Lower leg skin (tissue), 4 donors: ENCODE data around the gene SNX9. TPM values are rescaled to one million over a fixed set of nuclear protein-coding genes. Genes with fewer than 3 reads are reported as not detected.
"Not testable (repeated sequence)": the region's sequence is repeated elsewhere in the genome, so short reads cannot be mapped to it uniquely, and the experiment has no call there.

Experiments
- DNase-seq, 2 donors: peaks; one replicate each; pipeline ENCODE4 v3.0.0-alpha.2; 2019; ENCODE audit warnings: low spot score in 2 of 2
- H3K4me3 ChIP-seq: fragments of 200-600 bp; sonication (generic); 2 replicates; pipeline ENCODE4 v1.5.1; 2017; ENCODE audit warnings: mild to moderate bottlenecking, low read depth; ENCODE audit not compliant: poor library complexity, severe bottlenecking
- POLR2A ChIP-seq, 2 donors: fragments of 450-650 bp; IDR thresholded peaks; one replicate each; pipeline ENCODE4 v1.6.1; 2016 to 2017; ENCODE audit warnings: antibody characterized with exemption in 2 of 2, mild to moderate bottlenecking in 1 of 2, moderate library complexity in 1 of 2
- WGBS, 2 donors: methylation state at CpG; one replicate each; pipeline ENCODE4 v1.1.5; 2018; 5-methylcytosine and 5-hydroxymethylcytosine counted together
- intact Hi-C: fragments of 100-400 bp; cut with DNase I; formaldehyde crosslinking; loops from one replicate; pipeline ENCODE4 v1.15.0; 2023; ENCODE audit warnings: low total_unique reads
- total RNA-seq, 4 donors: library from RNA; depleted of rRNA; stranded (reverse); fragments of >200 nt; gene quantifications; one replicate each; pipeline ENCODE4 v1.1.0, GENCODE V29; 2016
- TF ChIP-seq, protein P1 (sequence below), 3 donors: fragments of 450-650 bp; IDR thresholded peaks; one replicate each; pipeline ENCODE4 v1.5.1; 2016; ENCODE audit warnings: antibody characterized with exemption in 3 of 3, mild to moderate bottlenecking in 3 of 3, moderate library complexity in 2 of 3

Gene SNX9
- total RNA-seq, 4 donors from 2014 or later: 37.4 to 59.5 (median 46.7) TPM

- DNase-seq: no peak
- intact Hi-C loops: no loop called here
- no peak overlapping the region for H3K4me3 ChIP-seq
- TF ChIP-seq POLR2A (IDR thresholded peaks at IDR 0.05): no peak
- TF ChIP-seq, protein P1, sequence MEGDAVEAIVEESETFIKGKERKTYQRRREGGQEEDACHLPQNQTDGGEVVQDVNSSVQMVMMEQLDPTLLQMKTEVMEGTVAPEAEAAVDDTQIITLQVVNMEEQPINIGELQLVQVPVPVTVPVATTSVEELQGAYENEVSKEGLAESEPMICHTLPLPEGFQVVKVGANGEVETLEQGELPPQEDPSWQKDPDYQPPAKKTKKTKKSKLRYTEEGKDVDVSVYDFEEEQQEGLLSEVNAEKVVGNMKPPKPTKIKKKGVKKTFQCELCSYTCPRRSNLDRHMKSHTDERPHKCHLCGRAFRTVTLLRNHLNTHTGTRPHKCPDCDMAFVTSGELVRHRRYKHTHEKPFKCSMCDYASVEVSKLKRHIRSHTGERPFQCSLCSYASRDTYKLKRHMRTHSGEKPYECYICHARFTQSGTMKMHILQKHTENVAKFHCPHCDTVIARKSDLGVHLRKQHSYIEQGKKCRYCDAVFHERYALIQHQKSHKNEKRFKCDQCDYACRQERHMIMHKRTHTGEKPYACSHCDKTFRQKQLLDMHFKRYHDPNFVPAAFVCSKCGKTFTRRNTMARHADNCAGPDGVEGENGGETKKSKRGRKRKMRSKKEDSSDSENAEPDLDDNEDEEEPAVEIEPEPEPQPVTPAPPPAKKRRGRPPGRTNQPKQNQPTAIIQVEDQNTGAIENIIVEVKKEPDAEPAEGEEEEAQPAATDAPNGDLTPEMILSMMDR (IDR thresholded peaks at IDR 0.05): no peak
- WGBS, 2 donors: 73 to 75% methylated on average over 7 of the region's 7 CpGs
These were observed 75.1 kb downstream of the SNX9 start for GRCh38 chr6:157898169-157898568.

DNA sequence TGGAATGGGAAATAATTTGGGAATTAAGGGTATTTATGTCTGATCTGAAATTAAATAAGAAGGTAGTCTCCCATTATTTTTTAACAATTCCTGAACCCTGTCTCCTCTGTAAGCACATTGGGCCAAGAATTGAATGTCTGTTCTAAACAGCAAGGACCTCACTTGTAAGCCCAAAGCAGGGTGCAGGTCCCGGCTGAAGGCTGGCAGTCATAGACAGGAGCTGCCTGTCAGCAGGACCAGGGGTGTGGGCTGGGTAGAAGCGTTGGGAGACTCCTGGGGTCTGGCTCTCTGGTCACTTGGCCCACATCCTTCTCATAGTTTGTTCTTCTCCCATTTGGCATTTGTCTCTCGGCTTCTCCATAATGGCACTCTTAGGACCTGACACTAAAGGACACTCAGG is 75.6 kb downstream of the SNX9 start:
- DNase-seq: no peak
- no peak overlapping the region for H3K4me3 ChIP-seq
- 91 to 95% methylated on average over 3 of the region's 3 CpGs for whole genome bisulfite sequencing, 2 donors
- TF ChIP-seq, protein P1 (IDR thresholded peaks at IDR 0.05): no peak
- TF ChIP-seq POLR2A (IDR thresholded peaks at IDR 0.05): no peak
- intact Hi-C loops: no loop called here

DNA sequence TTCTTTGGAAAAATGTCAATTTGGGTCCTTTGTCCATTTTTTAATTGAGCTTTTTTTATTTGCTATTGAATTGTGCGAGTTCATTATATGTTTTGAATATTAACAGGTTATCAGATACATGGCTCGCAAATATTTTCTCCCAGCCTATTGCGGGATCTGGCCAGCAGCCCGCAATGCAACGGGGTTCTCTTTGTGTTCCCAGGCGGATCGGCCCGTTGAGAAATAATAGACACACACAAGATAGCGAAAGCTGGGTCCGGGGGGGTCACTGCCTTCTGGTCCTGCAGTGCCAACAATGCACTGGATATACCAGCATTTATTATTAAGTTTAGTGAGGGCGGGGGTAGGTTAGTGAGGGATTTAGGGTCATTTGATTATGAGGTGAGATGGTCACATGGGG is 77.2 kb downstream of the SNX9 start:
- intact Hi-C loops, DNase-seq, H3K4me3 ChIP-seq: not testable (repeated sequence)
- 79 to 86% methylated on average over 11 of the region's 11 CpGs for WGBS, 2 donors

DNA sequence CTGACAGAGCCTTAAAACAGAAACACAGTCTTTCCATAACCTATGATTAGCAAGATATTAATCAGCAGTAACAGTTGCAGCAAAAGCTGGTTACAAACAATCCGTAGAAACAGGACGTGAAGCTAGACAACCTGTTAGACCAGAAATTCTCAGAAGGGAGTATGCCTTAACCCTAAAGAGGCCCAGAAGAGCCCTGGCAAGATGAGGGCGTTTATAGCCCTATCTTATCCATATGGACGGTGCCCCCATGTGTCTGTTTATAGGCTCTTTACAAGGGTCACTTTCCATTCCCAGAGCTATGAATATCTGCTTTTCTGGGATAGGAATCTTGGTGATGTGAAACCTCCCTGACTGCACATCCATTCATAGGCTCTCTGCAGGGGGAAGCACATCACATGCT is 77.7 kb downstream of the SNX9 start:
- intact Hi-C loops, DNase-seq, H3K4me3 ChIP-seq: not testable (repeated sequence)
- WGBS, 2 donors: 40 to 54% methylated on average over 4 of the region's 4 CpGs

DNA sequence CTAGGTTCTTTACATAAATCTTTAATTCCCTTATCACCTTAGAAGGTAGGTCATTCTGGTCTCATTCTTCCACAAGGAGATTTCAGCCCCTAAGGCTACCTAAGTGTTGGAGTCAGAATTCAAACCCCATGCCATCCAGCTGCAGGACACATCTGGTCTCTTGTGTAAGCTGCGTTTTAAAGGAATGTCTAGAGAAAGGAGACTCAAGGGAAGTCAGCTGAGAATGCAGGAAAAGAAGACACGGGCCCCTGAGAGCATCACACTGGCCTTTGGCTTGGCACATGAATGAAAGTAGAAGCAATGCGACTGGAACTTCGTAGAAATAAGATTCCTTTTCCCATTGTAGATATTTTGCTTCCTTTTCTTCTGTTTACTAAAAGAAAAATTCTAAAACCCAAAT is 82.0 kb downstream of the SNX9 start:
- WGBS, 2 donors: 59 to 70% methylated on average over 4 of the region's 4 CpGs
- DNase-seq: no peak
- H3K4me3 ChIP-seq: no peak overlapping the region
- intact Hi-C loops: no loop called here
- TF ChIP-seq, protein P1 (IDR thresholded peaks at IDR 0.05): no peak
- no peak for TF ChIP-seq POLR2A (IDR thresholded peaks at IDR 0.05)

- TF ChIP-seq POLR2A (IDR thresholded peaks at IDR 0.05): no peak
- DNase-seq: no peak
- WGBS, 2 donors: 76 to 86% methylated on average over 11 of the region's 11 CpGs
- no peak overlapping the region for H3K4me3 ChIP-seq
- intact Hi-C loops: no loop called here
These were observed 82.7 kb downstream of the SNX9 start for GRCh38 chr6:157905590-157906342.

GRCh38 chr6:157906537-157907061 is 83.6 kb downstream of the SNX9 start:
- intact Hi-C loops: no loop called here
- no peak overlapping the region for H3K4me3 ChIP-seq
- TF ChIP-seq POLR2A (IDR thresholded peaks at IDR 0.05): no peak
- TF ChIP-seq, protein P1 (IDR thresholded peaks at IDR 0.05): no peak
- 68 to 69% methylated on average over 2 of the region's 2 CpGs for WGBS, 2 donors
- DNase-seq: no peak
